H1 (cell line): ENCODE data around the gene HBB. TPM values are rescaled to one million over a fixed set of nuclear protein-coding genes. Genes with fewer than 3 reads are reported as not detected.
"Not testable (repeated sequence)": the region's sequence is repeated elsewhere in the genome, so short reads cannot be mapped to it uniquely, and the experiment has no call there.

Experiments
- CTCF ChIA-PET: fragments of 300-600 bp; sonication (Branson Sonifier 250); formaldehyde crosslinking; loops from one replicate; lab custom pipeline; 2021; ENCODE audit not compliant: partially characterized antibody; lab: Charles Lee
- POLR2A ChIA-PET: fragments of 300-600 bp; sonication (Branson Sonifier 250); formaldehyde crosslinking; loops from one replicate; lab custom pipeline; 2021; ENCODE audit warnings: inconsistent platforms; ENCODE audit not compliant: partially characterized antibody; lab: Charles Lee
- DNase-seq, 2 experiments: peaks; one replicate each; pipeline versions ENCODE4 v3.0.0 to v3.0.0-alpha.2; 2010 to 2022; ENCODE audit warnings: low spot score in 2 of 2, low read depth in 1 of 2, mixed read lengths in 1 of 2
- FAIRE-seq: peaks from 2 replicates; lab custom pipeline; 2011; peaks lifted over from hg19 to GRCh38; lab: Jason Lieb, UNC
- H2AFZ ChIP-seq: 2 replicates; pipeline ENCODE4 v1.8.1; 2012; ENCODE audit warnings: low read length, inconsistent platforms
- H2AK5ac ChIP-seq: 2 replicates; pipeline ENCODE4 v1.6.1; 2013; ENCODE audit warnings: low read depth, low read length
- H2BK120ac ChIP-seq: replicated peaks from 2 replicates; pipeline ENCODE3; 2013; ENCODE audit warnings: low read depth, low read length, inconsistent platforms
- H2BK12ac ChIP-seq: 2 replicates; pipeline ENCODE4 v1.6.1; 2013; ENCODE audit warnings: low read depth, low read length
- H2BK15ac ChIP-seq: 2 replicates; pipeline ENCODE4 v1.6.1; 2013; ENCODE audit warnings: low read length
- H2BK20ac ChIP-seq: 2 replicates; pipeline ENCODE4 v1.6.1; 2013; ENCODE audit warnings: low read length
- H2BK5ac ChIP-seq: 2 replicates; pipeline ENCODE4 v1.6.1; 2013; ENCODE audit warnings: low read depth, low read length
- H3K14ac ChIP-seq: 2 replicates; pipeline ENCODE4 v1.6.1; 2013; ENCODE audit warnings: inconsistent platforms; ENCODE audit not compliant: insufficient read length
- H3K18ac ChIP-seq: 2 replicates; pipeline ENCODE4 v1.6.1; 2013; ENCODE audit warnings: low read length; ENCODE audit errors: extremely low read depth
- H3K23ac ChIP-seq: 2 replicates; pipeline ENCODE4 v1.6.1; 2013; ENCODE audit warnings: inconsistent platforms; ENCODE audit not compliant: insufficient read length
- H3K23me2 ChIP-seq: 2 replicates; pipeline ENCODE4 v1.6.1; 2013; ENCODE audit warnings: low read depth, low read length
- H3K27ac ChIP-seq: 2 replicates; pipeline ENCODE4 v1.6.1; 2011; ENCODE audit warnings: low read depth, low read length, inconsistent platforms
- H3K27me3 ChIP-seq, 4 experiments: replicated peaks in 1 of 4; 1 replicate in 1 of 4; 2 replicates in 3 of 4; pipeline versions ENCODE4 v1.6.1 to v1.8.1; 2011 to 2013; ENCODE audit warnings: low read length in 3 of 4, mild to moderate bottlenecking in 3 of 4, inconsistent platforms in 2 of 4, mixed read lengths in 2 of 4, moderate library complexity in 1 of 4; ENCODE audit not compliant: control insufficient read depth in 3 of 4, insufficient read depth in 3 of 4; ENCODE audit errors: extremely low read depth in 1 of 4
- H3K36me3 ChIP-seq, 4 experiments: 2 replicates each; pipeline versions ENCODE4 v1.6.1 to v1.8.1; 2011 to 2013; ENCODE audit warnings: mild to moderate bottlenecking in 4 of 4, low read length in 3 of 4, moderate library complexity in 2 of 4, control low read depth in 1 of 4, inconsistent platforms in 1 of 4; ENCODE audit not compliant: insufficient read depth in 4 of 4, control insufficient read depth in 2 of 4
- H3K4ac ChIP-seq: replicated peaks from 2 replicates; pipeline ENCODE3; 2013; ENCODE audit warnings: low read length, low read depth, mixed read lengths, inconsistent platforms; ENCODE audit not compliant: insufficient read length
- H3K4me1 ChIP-seq, 4 experiments: replicated peaks in 1 of 4; 1 replicate in 1 of 4; 2 replicates in 3 of 4; pipeline versions ENCODE4 v1.6.1 to v1.8.1; 2011 to 2013; ENCODE audit warnings: low read length in 3 of 4, inconsistent platforms in 2 of 4, mixed read lengths in 1 of 4; ENCODE audit not compliant: insufficient read depth in 4 of 4, control insufficient read depth in 3 of 4
- H3K4me2 ChIP-seq, 2 experiments: 2 replicates each; pipeline versions ENCODE4 v1.6.1 to v1.8.1; 2011 to 2013; ENCODE audit warnings: low read depth in 2 of 2, low read length in 2 of 2, control low read depth in 1 of 2, inconsistent platforms in 1 of 2, mild to moderate bottlenecking in 1 of 2; ENCODE audit not compliant: insufficient read depth in 1 of 2
- H3K4me3 ChIP-seq, 4 experiments: fragments of 200-600, 300-600 bp in 1 of 4; sonication (generic), shearing (Covaris generic), sonication (Bioruptor Twin) in 1 of 4; 2 replicates each; pipeline versions ENCODE4 v1.5.1 to v1.8.1; 2011 to 2016; ENCODE audit warnings: low read length in 4 of 4, low read depth in 3 of 4, control low read depth in 2 of 4, inconsistent platforms in 2 of 4, mild to moderate bottlenecking in 2 of 4, mixed read lengths in 1 of 4, moderate library complexity in 1 of 4; ENCODE audit not compliant: insufficient read depth in 2 of 4; ENCODE audit errors: extremely low read depth in 1 of 4
- H3K56ac ChIP-seq: replicated peaks from 2 replicates; pipeline ENCODE3; 2013; ENCODE audit warnings: low read depth, mild to moderate bottlenecking, mixed read lengths, low read length, inconsistent platforms; ENCODE audit not compliant: insufficient read length
- H3K79me1 ChIP-seq: 2 replicates; pipeline ENCODE4 v1.6.1; 2013; ENCODE audit warnings: low read depth, low read length, control low read depth
- H3K79me2 ChIP-seq, 2 experiments: 2 replicates each; pipeline versions ENCODE4 v1.6.1 to v1.8.1; 2012 to 2013; ENCODE audit warnings: low read length in 2 of 2, mild to moderate bottlenecking in 2 of 2, inconsistent platforms in 1 of 2; ENCODE audit not compliant: insufficient read depth in 2 of 2, control insufficient read depth in 1 of 2
- H3K9ac ChIP-seq, 4 experiments: replicated peaks in 1 of 4; 1 replicate in 1 of 4; 2 replicates in 3 of 4; pipeline versions ENCODE4 v1.6.1 to v1.8.1; 2011 to 2013; ENCODE audit warnings: low read depth in 3 of 4, low read length in 3 of 4, control low read depth in 2 of 4, mild to moderate bottlenecking in 2 of 4, moderate library complexity in 2 of 4, inconsistent platforms in 1 of 4; ENCODE audit errors: extremely low read depth in 1 of 4
- H3K9me3 ChIP-seq, 2 experiments: 2 replicates each; pipeline versions ENCODE4 v1.6.1 to v1.8.1; 2012 to 2013; ENCODE audit warnings: mild to moderate bottlenecking in 2 of 2, moderate library complexity in 2 of 2, control low read depth in 1 of 2, inconsistent platforms in 1 of 2, low read depth in 1 of 2, low read length in 1 of 2, mixed read lengths in 1 of 2; ENCODE audit not compliant: insufficient read depth in 2 of 2
- H4K20me1 ChIP-seq, 2 experiments: replicated peaks in 1 of 2; 2 replicates each; pipeline versions ENCODE3 to v1.8.1; 2011 to 2013; ENCODE audit warnings: inconsistent platforms in 2 of 2, low read length in 2 of 2, mild to moderate bottlenecking in 1 of 2; ENCODE audit not compliant: insufficient read depth in 2 of 2, control insufficient read depth in 1 of 2
- H4K5ac ChIP-seq: 2 replicates; pipeline ENCODE4 v1.6.1; 2013; ENCODE audit warnings: low read length, low read depth, mixed read lengths, inconsistent platforms; ENCODE audit not compliant: insufficient read length
- H4K8ac ChIP-seq: 2 replicates; pipeline ENCODE4 v1.8.0; 2013; ENCODE audit warnings: mild to moderate bottlenecking, moderate library complexity, low read length, inconsistent platforms; ENCODE audit not compliant: insufficient read depth; ENCODE audit errors: extremely low read depth
- H4K91ac ChIP-seq: replicated peaks from 2 replicates; pipeline ENCODE3; 2013; ENCODE audit warnings: low read length, mixed read lengths, inconsistent platforms; ENCODE audit not compliant: insufficient read length
- WGBS, 2 experiments: shearing (Covaris generic) in 1 of 2; methylation state at CpG; one replicate each; pipeline versions ENCODE4 v1.1.6 to v1.1.7; 2013 to 2015; ENCODE audit warnings: low lambda C conversion rate in 2 of 2, mixed read lengths in 2 of 2, inconsistent platforms in 1 of 2, low coverage in 1 of 2, missing lambda C conversion rate in 1 of 2; ENCODE audit not compliant: insufficient replicate concordance in 2 of 2, insufficient coverage in 1 of 2, insufficient read length in 1 of 2; ENCODE audit errors: extremely low coverage in 1 of 2, missing lambda C conversion rate in 1 of 2; 5-methylcytosine and 5-hydroxymethylcytosine counted together
- polyA plus RNA-seq, 7 experiments: library from polyadenylated mRNA; depleted of rRNA in 3 of 7; stranded (reverse) in 5 of 7; unstranded in 2 of 7; fragments of >200 nt in 5 of 7; fragments of 200-250 nt in 2 of 7; gene quantifications; 1 replicate in 5 of 7; 2 replicates in 1 of 7; 4 replicates in 1 of 7; pipeline versions ENCODE4 v1.2.1 to v1.2.3, GENCODE V29; 2011 to 2013; ENCODE audit warnings: missing spikeins in 2 of 7, mixed read lengths in 2 of 7
- total RNA-seq: library from RNA; stranded (reverse); fragmentation: NEBNext Ultra II Directional; extraction: Animal tissue kit (Norgen Biotek cat#: 25700); gene quantifications from 2 replicates; pipeline ENCODE4 v1.2.1, GENCODE V29; 2021

HBB gene
- total and polyA plus RNA-seq, 2 of the 8 experiments (the other 6 are each of a cell fraction or from before 2014, with no cell fraction given): not detected

DNA sequence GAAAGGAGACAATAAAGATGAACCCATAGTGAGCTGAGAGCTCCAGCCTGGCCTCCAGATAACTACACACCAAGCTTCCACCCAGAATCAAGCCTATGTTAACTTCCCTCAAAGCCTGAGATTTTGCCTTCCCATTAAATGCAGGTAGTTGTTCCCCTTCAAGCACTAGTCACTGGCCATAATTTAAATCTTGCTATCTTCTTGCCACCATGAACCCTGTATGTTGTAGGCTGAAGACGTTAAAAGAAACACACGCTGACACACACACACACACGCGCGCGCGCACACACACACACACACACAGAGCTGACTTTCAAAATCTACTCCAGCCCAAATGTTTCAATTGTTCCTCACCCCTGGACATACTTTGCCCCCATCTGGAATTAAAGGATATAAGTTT, 21.6 kb upstream of the HBB start:
- H3K9me3 ChIP-seq, H3K4me3 ChIP-seq, H3K79me1 ChIP-seq, FAIRE-seq, H3K9ac ChIP-seq, H2AFZ ChIP-seq, H3K56ac ChIP-seq, H3K4ac ChIP-seq, H3K27ac ChIP-seq, H4K91ac ChIP-seq, H2BK20ac ChIP-seq, H4K20me1 ChIP-seq, H3K36me3 ChIP-seq, H4K8ac ChIP-seq, H2BK5ac ChIP-seq, H2BK120ac ChIP-seq, POLR2A ChIA-PET, H2BK12ac ChIP-seq, H4K5ac ChIP-seq, H3K27me3 ChIP-seq, H3K18ac ChIP-seq, H3K23ac ChIP-seq, H3K4me1 ChIP-seq, DNase-seq, H3K4me2 ChIP-seq, H2BK15ac ChIP-seq, H3K23me2 ChIP-seq, H3K14ac ChIP-seq, H3K79me2 ChIP-seq, H2AK5ac ChIP-seq: not testable (repeated sequence)
- CTCF ChIA-PET: interaction anchor here (0.6 to 1.9 kb wide), 2 partner anchors 43 to 227 kb away, joined by 3 to 4 read pairs; no protein-coding TSS in a partner anchor
- WGBS, 2 experiments: 50% methylated on average over 4 of the region's 7 CpGs; no CpG with 5 or more reads in 1 of the 2 experiments
